ENCODE measurements around the gene LEMD1.

DNA sequence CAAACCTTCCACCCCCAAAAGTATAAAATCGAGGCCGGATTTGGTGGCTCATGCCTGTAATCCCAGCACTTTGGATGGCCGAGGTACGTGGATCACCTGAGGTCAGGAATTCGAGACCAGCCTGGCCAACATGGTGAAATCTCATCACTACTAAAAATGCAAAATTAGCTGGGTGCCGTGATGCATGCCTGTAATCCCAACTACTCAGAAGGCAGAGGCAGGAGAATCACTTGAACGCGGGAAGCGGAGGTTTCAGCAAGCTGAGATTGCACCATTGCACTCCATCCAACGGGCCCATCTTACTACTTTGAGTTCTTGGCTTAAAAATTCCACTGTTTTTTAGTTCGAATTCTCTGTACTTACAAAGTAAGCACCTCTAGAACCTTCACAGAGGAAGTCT, 76.1 kb downstream of the LEMD1 start:
- TF ChIP-seq, protein P1, sequence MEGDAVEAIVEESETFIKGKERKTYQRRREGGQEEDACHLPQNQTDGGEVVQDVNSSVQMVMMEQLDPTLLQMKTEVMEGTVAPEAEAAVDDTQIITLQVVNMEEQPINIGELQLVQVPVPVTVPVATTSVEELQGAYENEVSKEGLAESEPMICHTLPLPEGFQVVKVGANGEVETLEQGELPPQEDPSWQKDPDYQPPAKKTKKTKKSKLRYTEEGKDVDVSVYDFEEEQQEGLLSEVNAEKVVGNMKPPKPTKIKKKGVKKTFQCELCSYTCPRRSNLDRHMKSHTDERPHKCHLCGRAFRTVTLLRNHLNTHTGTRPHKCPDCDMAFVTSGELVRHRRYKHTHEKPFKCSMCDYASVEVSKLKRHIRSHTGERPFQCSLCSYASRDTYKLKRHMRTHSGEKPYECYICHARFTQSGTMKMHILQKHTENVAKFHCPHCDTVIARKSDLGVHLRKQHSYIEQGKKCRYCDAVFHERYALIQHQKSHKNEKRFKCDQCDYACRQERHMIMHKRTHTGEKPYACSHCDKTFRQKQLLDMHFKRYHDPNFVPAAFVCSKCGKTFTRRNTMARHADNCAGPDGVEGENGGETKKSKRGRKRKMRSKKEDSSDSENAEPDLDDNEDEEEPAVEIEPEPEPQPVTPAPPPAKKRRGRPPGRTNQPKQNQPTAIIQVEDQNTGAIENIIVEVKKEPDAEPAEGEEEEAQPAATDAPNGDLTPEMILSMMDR (IDR thresholded peaks at IDR 0.05; ENCODE audit: low read length) = no peak
- TF ChIP-seq EZH2 (IDR thresholded peaks at IDR 0.05; ENCODE audit: borderline replicate concordance, low read length) = no peak
